Measurements from ENCODE around the gene ICOS.
A peak's percentile ranks its signal among the peaks of the same experiment; 100 is the strongest.
"Not testable (repeated sequence)": the region's sequence is repeated elsewhere in the genome, so short reads cannot be mapped to it uniquely, and the experiment has no call there.

The ICOS gene

DNA sequence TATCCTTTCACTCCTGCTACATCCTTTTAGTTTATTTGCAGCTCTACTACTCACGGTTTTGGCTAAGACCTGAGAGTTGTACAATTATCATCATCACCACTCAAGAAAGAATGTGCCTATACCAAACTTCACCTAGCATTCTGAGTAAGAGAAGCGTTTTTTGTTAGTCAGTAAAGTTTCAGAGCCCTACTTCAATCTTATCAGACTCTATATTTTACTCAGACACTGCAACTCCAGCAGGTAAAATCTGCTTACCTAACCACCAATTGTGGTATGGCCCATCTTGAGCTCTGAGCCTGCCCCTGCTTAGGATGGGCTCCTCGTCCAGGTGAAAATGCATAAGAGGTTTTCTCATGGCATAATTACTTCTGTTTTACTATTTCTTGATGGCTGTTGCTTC is 37.1 kb downstream of the ICOS start:
- DNase-seq (ENCODE audit: low read depth, low spot score): no peak

DNA sequence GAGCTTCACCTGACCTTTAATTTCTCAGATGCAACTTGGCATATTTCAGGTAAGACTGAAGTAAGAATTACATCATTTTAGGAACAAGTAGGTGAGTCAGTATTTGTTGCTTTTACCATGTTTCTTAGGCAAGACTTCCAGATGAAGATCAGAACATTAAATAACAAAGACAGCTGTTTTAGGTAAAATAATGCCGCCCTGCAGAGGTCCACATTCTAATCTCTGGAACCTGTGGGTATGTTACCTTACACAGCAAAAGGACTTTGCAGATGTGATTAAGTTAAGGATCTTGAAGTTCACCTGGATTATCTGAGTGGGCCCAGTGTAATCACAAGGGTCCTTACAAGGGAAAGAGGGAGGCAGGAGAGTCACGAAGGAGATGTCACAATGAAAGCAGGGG is 39.3 kb downstream of the ICOS start:
- DNase-seq (ENCODE audit: low read depth, low spot score): no peak

- DNase-seq (ENCODE audit: low read depth, low spot score): no peak
These were observed 45.7 kb downstream of the ICOS start for GRCh38 chr2:203982276-203982675.

- no peak for DNase-seq (ENCODE audit: low read depth, low spot score)
These were observed 46.6 kb downstream of the ICOS start for GRCh38 chr2:203983064-203983715.

DNA sequence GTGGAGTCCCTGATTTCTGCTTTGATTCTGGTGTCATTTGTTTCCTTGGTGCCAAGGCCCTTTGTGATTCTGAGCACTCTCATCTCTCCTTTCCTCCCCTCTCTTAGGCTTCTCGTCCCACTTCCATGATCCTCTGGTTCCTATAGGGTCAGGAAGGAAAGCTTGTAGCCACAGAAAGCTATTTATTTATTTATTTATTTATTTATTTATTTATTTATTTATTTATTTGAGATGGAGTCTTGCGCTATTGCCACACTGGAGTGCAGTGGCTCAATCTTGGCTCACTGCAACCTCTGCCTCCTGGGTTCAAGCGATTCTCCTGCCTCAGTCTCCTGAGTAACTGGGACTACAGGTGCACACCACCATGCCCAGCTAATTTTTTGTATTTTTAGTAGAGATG is 49.4 kb downstream of the ICOS start:
- DNase-seq (ENCODE audit: low read depth, low spot score): not testable (repeated sequence)

GRCh38 chr2:203987959-203988358 is 51.4 kb downstream of the ICOS start:
- DNase-seq (ENCODE audit: low read depth, low spot score): no peak

DNA sequence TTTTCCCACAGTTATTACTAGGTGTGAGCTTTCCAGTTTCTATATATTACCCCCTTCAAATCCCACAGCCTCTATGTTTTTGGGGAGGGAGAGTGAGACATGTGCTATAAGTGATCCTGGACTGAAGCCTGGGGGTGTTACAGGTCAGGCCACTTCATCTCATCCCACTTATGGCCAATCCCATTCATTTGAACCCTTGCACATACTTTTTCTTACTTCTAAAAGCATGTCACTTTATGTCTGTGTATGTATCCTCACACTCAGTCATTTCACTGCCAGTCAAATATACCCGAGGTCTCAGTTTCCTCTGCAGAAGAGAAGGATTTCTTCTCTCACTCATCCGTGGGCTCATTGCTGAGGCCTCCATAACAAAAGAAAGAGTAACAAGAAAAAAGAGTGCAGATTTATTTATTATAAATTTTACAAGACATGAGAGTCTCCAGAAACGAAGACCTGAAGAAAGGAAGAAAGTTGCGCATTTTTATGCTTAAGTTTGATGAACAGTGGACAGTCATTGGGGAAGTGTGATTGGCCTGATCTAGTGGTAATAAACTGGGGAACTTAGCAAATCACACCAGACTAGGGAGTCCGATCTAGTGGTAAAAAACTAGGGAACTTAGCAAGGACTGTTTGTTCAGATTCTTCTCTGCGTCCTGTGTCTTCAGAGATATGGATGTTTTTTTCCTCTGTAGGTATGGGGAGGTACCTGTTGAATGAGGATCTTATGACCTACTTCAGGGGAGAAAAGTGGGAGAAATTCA is 52.1 kb downstream of the ICOS start:
- no peak for DNase-seq (ENCODE audit: low read depth, low spot score)

GRCh38 chr2:203989521-203989920 is 53.0 kb downstream of the ICOS start:
- no peak for DNase-seq (ENCODE audit: low read depth, low spot score)

DNA sequence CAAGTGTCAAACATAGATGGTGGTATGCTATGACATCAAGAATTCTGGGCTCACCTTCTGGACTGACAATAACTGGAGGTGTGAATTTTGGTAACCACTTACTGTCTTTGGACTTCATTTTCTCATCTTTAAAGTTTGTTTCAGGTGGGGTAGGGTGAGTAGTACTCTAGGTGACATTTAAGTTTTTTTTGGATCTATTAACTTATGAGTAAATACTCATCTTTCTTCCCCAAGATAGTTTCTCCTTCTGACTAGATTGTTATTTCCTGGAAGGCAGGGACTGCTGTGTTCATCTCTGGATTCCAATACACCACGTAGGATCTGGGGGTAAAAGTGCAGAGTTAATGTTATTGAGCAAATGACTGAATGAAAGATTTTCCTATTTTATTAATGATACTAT is 55.9 kb downstream of the ICOS start:
- no peak for DNase-seq (ENCODE audit: low read depth, low spot score)

DNA sequence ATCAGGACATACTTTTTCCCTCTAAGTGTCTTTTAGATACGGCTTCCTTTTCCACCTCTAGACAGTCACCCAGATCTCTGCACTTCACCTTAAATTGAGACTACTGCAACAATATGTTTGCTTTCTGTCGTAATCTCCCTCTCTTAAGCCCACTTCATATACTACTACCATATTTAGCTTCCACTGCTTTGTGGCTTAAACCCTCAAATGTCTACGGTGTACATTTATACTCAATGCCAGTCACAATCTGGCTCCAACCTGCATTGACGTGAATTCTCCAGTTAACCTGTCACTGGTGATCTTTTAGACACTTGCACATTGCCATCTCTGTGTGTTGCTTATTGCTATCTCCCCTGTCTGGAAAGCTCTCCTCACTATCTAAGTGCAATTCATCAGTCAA is 56.4 kb downstream of the ICOS start:
- DNase-seq (ENCODE audit: low read depth, low spot score): no peak

GRCh38 chr2:203993560-203993959 is 57.0 kb downstream of the ICOS start:
- no peak for DNase-seq (ENCODE audit: low read depth, low spot score)

DNA sequence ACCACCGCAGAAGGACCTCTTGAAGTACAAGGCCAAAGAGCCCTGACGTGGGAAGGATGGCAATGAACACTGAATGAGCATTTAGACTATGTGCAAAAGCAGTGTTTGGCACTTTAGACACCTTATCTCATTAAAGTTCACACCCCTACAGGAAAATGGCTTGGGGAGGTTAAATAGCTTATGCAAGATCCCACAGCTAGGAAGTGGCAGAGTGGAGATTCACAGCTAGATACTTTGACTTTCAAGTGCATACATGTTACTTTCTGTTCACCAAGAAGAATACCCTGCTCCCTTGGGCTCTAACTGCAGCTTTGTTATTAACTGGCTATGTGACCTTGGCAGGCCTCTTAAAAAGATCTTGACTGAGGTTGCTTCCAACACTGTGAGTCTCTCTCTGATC is 58.2 kb downstream of the ICOS start:
- DNase-seq (ENCODE audit: low read depth, low spot score): no peak

DNA sequence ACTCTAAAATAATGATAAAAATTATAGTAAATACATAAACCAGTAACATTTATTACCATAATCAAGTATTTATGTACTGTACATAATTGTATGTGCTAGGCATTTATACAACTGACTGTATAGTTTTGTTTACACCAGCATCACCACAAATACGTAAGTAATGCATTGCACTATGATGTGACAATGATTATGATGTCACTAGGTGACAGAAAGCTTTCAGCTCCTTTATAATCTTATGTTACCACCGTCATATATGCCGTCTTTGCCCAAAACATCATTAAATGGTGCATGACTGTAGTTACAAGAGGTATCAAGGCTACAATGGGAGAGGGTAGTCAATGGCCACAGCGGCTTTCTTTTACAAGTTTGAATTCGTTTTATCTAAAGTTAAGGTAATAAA is 60.1 kb downstream of the ICOS start:
- DNase-seq (ENCODE audit: low read depth, low spot score): no peak

DNA sequence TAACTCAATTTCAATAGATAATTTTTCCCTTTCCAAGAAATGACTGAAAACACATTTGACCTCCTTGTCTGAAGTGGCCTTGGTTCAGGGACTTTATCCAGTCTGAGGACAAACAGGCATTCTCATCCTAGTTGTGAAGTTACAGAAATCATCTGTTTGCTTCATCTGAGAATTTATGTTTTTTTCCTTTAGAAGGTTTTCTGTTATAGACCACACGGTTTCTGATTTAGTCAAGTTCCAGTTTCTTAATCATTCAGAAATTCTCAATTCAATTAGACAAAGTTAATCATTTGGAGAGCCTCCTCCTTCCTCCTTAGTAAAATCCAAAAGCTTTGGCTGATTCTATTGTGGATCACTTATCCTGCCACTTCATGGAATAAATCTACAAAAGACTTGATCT is 60.9 kb downstream of the ICOS start:
- no peak for DNase-seq (ENCODE audit: low read depth, low spot score)

GRCh38 chr2:203997980-203998809 is 61.6 kb downstream of the ICOS start:
- peak; percentile 2 for DNase-seq (ENCODE audit: low read depth, low spot score)

DNA sequence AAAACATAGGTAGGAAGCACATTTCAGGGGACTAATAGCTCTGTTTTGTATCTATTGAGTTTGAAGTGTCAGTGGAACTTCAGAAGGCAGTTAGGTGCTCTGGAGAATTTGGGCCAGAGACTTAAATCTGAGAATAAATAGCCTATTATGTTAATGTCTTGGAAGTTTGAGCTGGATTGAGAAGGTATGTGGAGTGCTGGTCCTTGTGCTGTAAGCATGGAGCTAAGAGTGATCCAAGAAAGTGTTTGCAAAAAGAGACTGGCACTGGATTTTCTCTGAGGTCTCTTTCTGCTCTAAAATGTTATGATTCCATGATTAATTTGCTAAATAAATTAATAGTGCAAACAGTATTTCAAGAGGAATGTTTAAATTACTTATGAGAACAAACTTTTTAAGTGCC is 63.3 kb downstream of the ICOS start:
- DNase-seq (ENCODE audit: low read depth, low spot score): no peak

DNA sequence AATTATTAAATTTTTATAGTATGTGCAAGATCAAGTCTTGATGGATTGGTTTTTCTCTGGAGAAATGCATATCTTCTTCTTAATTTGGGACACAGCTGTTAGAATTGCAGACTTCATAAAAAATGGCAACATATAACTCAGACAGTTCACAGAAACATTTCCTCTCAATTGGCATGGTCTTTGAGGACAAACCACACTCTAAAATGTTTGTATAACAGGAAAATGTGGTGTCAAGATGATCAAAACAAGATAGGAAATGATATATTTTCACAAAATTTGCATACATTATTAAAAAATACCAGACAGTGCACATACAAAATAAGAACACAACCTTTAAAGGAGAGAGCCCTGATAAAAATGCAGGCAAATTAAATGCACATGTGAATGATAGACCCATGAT is 63.9 kb downstream of the ICOS start:
- DNase-seq (ENCODE audit: low read depth, low spot score): no peak

- DNase-seq (ENCODE audit: low read depth, low spot score): no peak
These were observed 66.9 kb downstream of the ICOS start for GRCh38 chr2:204003276-204003990.

- DNase-seq (ENCODE audit: low read depth, low spot score): no peak
These were observed 68.3 kb downstream of the ICOS start for GRCh38 chr2:204004912-204005311.

DNA sequence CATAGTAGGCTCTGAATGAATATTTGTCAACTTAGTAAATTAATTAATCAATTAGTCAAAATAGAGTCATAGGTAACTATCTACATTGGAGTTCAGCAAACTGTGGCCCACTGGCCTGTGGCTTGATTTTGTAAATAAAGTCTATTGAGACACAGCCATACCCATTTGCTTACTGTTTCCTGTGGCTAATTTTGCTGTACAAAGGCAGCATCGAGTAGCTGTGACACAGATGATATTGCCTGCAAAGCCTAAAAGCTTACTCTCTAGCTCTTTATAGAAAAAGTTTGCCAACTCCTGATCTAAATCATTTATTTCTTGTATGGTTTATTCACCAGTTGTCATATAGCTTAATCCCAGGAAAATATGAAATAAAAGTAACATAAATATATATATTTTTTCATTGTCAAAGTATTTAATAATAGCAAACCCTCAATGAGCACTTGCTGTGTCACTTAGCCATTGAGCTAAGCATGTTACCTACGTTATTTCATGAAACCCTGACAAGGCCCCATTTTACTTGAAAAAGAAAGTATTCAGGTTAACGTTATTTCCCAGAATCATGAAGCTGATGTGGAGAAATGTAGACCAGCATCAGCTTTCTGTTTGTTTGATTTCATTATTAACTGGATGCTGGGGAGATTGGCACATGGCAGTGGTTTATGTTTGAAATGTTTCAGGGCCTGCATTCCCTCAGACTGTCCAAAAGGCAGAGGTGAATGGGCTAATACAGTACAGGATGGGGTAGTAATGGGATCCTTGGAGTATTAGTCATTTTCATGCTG is 69.6 kb downstream of the ICOS start:
- DNase-seq (ENCODE audit: low read depth, low spot score): no peak

- DNase-seq (ENCODE audit: low read depth, low spot score): no peak
These were observed 71.8 kb downstream of the ICOS start for GRCh38 chr2:204008352-204008751.

Measured in brain pericyte (primary cell).